Tibial nerve (tissue), 4 donors: ENCODE measurements around the gene RCSD1.

Experiments
- EP300 ChIP-seq, 2 donors: sonication (generic); formaldehyde crosslinking; IDR thresholded peaks; one replicate each; pipeline ENCODE4 v1.6.1; 2017; ENCODE audit warnings: antibody characterized with exemption in 2 of 2, mild to moderate bottlenecking in 1 of 2
- TF ChIP-seq, protein P1 (sequence below), 5 experiments: fragments of 200-600 bp in 3 of 5; fragments of 450-650 bp in 2 of 5; sonication (generic) in 3 of 5; IDR thresholded peaks; one replicate each; pipeline ENCODE4 v1.5.1; 2016 to 2019; ENCODE audit warnings: antibody characterized with exemption in 5 of 5, mild to moderate bottlenecking in 3 of 5, moderate library complexity in 2 of 5

DNA sequence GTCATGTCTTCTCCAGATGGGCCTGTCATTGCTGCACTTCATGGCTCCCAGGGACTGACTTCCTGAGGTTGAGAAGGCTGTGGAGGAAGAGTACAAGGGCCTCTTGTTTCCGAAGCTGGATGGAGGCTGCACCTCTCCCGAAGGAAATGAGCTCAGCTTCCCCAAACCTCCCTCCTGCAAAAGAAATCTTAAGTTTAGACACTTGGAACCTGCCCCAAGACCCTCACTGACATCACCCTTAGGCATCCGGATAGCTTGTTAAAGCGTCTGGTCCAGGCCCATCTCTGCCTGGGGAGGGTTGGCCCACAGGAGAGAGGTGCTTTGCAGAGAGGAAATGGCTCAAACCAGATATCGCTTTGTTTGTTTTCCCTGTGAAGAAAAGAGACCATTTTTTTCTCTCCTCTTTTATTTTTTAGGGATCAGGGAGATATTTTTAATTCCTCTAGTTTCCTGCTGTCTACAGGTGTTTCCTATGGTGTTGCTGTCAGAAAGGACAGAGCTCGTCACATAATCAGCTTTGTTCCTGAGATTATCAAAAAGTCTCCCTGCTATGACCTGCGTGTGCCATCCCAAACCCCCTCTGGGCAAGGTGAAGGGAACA lies 25.0 kb downstream of the RCSD1 start:
- no peak for TF ChIP-seq EP300 (IDR thresholded peaks at IDR 0.05)
- TF ChIP-seq, protein P1, sequence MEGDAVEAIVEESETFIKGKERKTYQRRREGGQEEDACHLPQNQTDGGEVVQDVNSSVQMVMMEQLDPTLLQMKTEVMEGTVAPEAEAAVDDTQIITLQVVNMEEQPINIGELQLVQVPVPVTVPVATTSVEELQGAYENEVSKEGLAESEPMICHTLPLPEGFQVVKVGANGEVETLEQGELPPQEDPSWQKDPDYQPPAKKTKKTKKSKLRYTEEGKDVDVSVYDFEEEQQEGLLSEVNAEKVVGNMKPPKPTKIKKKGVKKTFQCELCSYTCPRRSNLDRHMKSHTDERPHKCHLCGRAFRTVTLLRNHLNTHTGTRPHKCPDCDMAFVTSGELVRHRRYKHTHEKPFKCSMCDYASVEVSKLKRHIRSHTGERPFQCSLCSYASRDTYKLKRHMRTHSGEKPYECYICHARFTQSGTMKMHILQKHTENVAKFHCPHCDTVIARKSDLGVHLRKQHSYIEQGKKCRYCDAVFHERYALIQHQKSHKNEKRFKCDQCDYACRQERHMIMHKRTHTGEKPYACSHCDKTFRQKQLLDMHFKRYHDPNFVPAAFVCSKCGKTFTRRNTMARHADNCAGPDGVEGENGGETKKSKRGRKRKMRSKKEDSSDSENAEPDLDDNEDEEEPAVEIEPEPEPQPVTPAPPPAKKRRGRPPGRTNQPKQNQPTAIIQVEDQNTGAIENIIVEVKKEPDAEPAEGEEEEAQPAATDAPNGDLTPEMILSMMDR (IDR thresholded peaks at IDR 0.05): no peak
